PC-3 (cell line): ENCODE results near the gene SLC7A5.

ENCODE experiments used
- CTCF ChIP-seq: fragments of 300-600 bp; sonication (generic); conservative IDR thresholded peaks from 2 replicates; pipeline ENCODE4 v1.5.1; 2017; ENCODE audit warnings: antibody characterized with exemption, low read depth, mild to moderate bottlenecking, low read length
- EZH2 ChIP-seq: fragments of 300-600 bp; sonication (generic); IDR thresholded peaks from one replicate; pipeline ENCODE4 v1.6.1; 2017; ENCODE audit warnings: antibody characterized with exemption, mild to moderate bottlenecking, low read length; ENCODE audit not compliant: unreplicated experiment
- EZH2phosphoT487 ChIP-seq: fragments of 300-600 bp; sonication (generic); IDR thresholded peaks from 2 replicates; pipeline ENCODE4 v1.6.1; 2018; ENCODE audit warnings: mild to moderate bottlenecking, antibody characterized with exemption, low read length, borderline replicate concordance

GRCh38 chr16:87782033-87782432, 87.3 kb downstream of the SLC7A5 start:
- TF ChIP-seq EZH2: no peak
- TF ChIP-seq CTCF: no peak
- no peak for TF ChIP-seq EZH2phosphoT487
